Measurements from ENCODE around the gene MYO1E. TPM values are rescaled to one million over a fixed set of nuclear protein-coding genes. Genes with fewer than 3 reads are reported as not detected.
"Not testable (repeated sequence)": the region's sequence is repeated elsewhere in the genome, so short reads cannot be mapped to it uniquely, and the experiment has no call there.

Gene MYO1E
- total RNA-seq, 1 experiment from 2014 or later = 68.8 TPM

GRCh38 chr15:59392299-59392698 is 19.6 kb upstream of the MYO1E start:
- ChIA-PET POLR2A (ENCODE audit: unreplicated experiment) (no interaction called here), CTCF (no interaction called here)
- Histone ChIP-seq H3K9me3 (ENCODE audit: low read length) (no peaks in the 10 kb centered on the region), H2AFZ (ENCODE audit: low read length) (no peak overlapping the region), H4K20me1 (ENCODE audit: low read length) (no peaks in the 10 kb centered on the region), H3K9me2 (replicated peaks; ENCODE audit: low read length) (no peaks in the 10 kb centered on the region), H3K4me1 (ENCODE audit: insufficient read depth, low read length) (peaks cover 18% of the 10 kb centered on the region), H3K79me2 (ENCODE audit: low read length) (no peaks in the 10 kb centered on the region), H3K27ac (ENCODE audit: low read length) (no peak overlapping the region), H3K36me3 (ENCODE audit: low read depth, low read length) (no peaks in the 10 kb centered on the region), H3K27me3 (ENCODE audit: low read length) (no peaks in the 10 kb centered on the region), H3K9ac (ENCODE audit: low read length) (no peak overlapping the region), H3F3A (ENCODE audit: low read length, unreplicated experiment) (no peaks in the 10 kb centered on the region), H3K4me2 (ENCODE audit: low read length) (no peak overlapping the region), H3K4me3 (ENCODE audit: low read length) (no peak overlapping the region)
- TF ChIP-seq, protein P1, sequence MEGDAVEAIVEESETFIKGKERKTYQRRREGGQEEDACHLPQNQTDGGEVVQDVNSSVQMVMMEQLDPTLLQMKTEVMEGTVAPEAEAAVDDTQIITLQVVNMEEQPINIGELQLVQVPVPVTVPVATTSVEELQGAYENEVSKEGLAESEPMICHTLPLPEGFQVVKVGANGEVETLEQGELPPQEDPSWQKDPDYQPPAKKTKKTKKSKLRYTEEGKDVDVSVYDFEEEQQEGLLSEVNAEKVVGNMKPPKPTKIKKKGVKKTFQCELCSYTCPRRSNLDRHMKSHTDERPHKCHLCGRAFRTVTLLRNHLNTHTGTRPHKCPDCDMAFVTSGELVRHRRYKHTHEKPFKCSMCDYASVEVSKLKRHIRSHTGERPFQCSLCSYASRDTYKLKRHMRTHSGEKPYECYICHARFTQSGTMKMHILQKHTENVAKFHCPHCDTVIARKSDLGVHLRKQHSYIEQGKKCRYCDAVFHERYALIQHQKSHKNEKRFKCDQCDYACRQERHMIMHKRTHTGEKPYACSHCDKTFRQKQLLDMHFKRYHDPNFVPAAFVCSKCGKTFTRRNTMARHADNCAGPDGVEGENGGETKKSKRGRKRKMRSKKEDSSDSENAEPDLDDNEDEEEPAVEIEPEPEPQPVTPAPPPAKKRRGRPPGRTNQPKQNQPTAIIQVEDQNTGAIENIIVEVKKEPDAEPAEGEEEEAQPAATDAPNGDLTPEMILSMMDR (conservative IDR thresholded peaks at IDR 0.05; ENCODE audit: low read depth, low read length) = no peak
- TF ChIP-seq EZH2phosphoT487 (IDR thresholded peaks at IDR 0.05; ENCODE audit: borderline replicate concordance, low read length) = no peak
- TF ChIP-seq EZH2 (IDR thresholded peaks at IDR 0.05; ENCODE audit: low read length, unreplicated experiment) = no peak
- DNase-seq (no peak), ATAC-seq (no peak)
- no TSS peak for BruUV-seq (replicated peaks)
- intact Hi-C loops (cut with micrococcal nuclease) = no loop called here

- H3K4me3 ChIP-seq (ENCODE audit: low read length) = no peak overlapping the region
- ChIA-PET CTCF (no interaction called here), POLR2A (ENCODE audit: unreplicated experiment) (no interaction called here)
- ATAC-seq (no peak; the same call in 1 of the 2 replicates), DNase-seq (peak; percentile 43)
- no peaks in the 10 kb centered on the region for H3K79me2 ChIP-seq (ENCODE audit: low read length)
- H3K36me3 ChIP-seq (ENCODE audit: low read depth, low read length) = no peaks in the 10 kb centered on the region
- H3F3A ChIP-seq (ENCODE audit: low read length, unreplicated experiment) = no peaks in the 10 kb centered on the region
- no peaks in the 10 kb centered on the region for H3K27me3 ChIP-seq (ENCODE audit: low read length)
- no peak overlapping the region for H3K27ac ChIP-seq (ENCODE audit: low read length)
- no TSS peak for BruUV-seq (replicated peaks)
- no peaks in the 10 kb centered on the region for H4K20me1 ChIP-seq (ENCODE audit: low read length)
- no peak for TF ChIP-seq EZH2 (IDR thresholded peaks at IDR 0.05; ENCODE audit: low read length, unreplicated experiment)
- no peak for TF ChIP-seq EZH2phosphoT487 (IDR thresholded peaks at IDR 0.05; ENCODE audit: borderline replicate concordance, low read length)
- TF ChIP-seq, protein P1 (conservative IDR thresholded peaks at IDR 0.05; ENCODE audit: low read depth, low read length) = no peak
- H3K9me3 ChIP-seq (ENCODE audit: low read length) = no peaks in the 10 kb centered on the region
- H2AFZ ChIP-seq (ENCODE audit: low read length) = no peak overlapping the region
- H3K9me2 ChIP-seq (replicated peaks; ENCODE audit: low read length) = no peaks in the 10 kb centered on the region
- H3K9ac ChIP-seq (ENCODE audit: low read length) = no peak overlapping the region
- H3K4me1 ChIP-seq (ENCODE audit: insufficient read depth, low read length) = peaks cover 6% of the 10 kb centered on the region; the same call in 1 of the 2 replicates
- intact Hi-C loops (cut with micrococcal nuclease) = no loop called here
- no peak overlapping the region for H3K4me2 ChIP-seq (ENCODE audit: low read length)
These were observed 16.0 kb upstream of the MYO1E start for GRCh38 chr15:59388670-59389069.

GRCh38 chr15:59387196-59387878 is 14.7 kb upstream of the MYO1E start:
- ATAC-seq; BruUV-seq (replicated peaks); H3K9me2 ChIP-seq (replicated peaks; ENCODE audit: low read length); H3K4me2 ChIP-seq (ENCODE audit: low read length); H3K9ac ChIP-seq (ENCODE audit: low read length); CTCF ChIA-PET; H4K20me1 ChIP-seq (ENCODE audit: low read length); H3K4me3 ChIP-seq (ENCODE audit: low read length); POLR2A ChIA-PET (ENCODE audit: unreplicated experiment); H3K27ac ChIP-seq (ENCODE audit: low read length); H3F3A ChIP-seq (ENCODE audit: low read length, unreplicated experiment); H3K27me3 ChIP-seq (ENCODE audit: low read length); H3K4me1 ChIP-seq (ENCODE audit: insufficient read depth, low read length); DNase-seq; H3K79me2 ChIP-seq (ENCODE audit: low read length); H2AFZ ChIP-seq (ENCODE audit: low read length); H3K9me3 ChIP-seq (ENCODE audit: low read length); H3K36me3 ChIP-seq (ENCODE audit: low read depth, low read length); intact Hi-C loops (cut with micrococcal nuclease): not testable (repeated sequence)
